HCT116 (cell line): Measurements from ENCODE around the gene SERP1. TPM values are rescaled to one million over a fixed set of nuclear protein-coding genes. Genes with fewer than 3 reads are reported as not detected.

Experiments
- total RNA-seq: library from RNA; stranded (reverse); gene quantifications from one replicate; pipeline ENCODE4 v1.2.1, GENCODE V29; 2021; ENCODE audit not compliant: unreplicated experiment

Gene SERP1
- total RNA-seq, 1 experiment from 2014 or later = 69.1 TPM

Other genes starting within 250 kb of the SERP1 start
- gene TSC22D2, start 138.2 kb downstream of the SERP1 start, total RNA-seq = 20.0 TPM
- 126 TPM for gene EIF2A, start 291 bp upstream of the SERP1 start, total RNA-seq
- gene SELENOT, start 56.8 kb upstream of the SERP1 start, total RNA-seq = 81.6 TPM
- gene ERICH6, start 157.4 kb upstream of the SERP1 start, total RNA-seq = not detected
- 39.9 TPM for gene SIAH2, start 216.7 kb upstream of the SERP1 start, total RNA-seq